ENCODE data around the gene RASGRP4.

DNA sequence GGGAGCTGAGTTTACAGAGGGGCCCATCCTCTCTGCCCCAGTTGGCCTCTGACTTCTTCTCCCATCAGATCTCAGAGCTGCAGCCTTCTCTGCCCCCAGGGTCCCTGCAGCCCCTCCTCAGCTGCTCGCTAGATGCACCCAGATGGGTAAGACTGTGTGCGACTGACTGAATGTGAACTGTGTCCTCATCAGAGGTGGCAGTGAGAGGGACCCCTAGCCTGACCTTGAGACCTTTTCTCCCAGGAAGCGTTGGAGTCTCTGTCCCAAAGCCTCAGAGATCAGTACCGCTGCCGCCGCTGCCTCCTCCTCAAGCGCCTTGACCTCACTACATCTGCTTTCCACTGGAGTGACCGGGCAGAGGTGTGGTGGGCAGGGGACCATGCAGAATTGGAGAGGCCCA, 20.7 kb downstream of the RASGRP4 start:
- TF ChIP-seq CTCF (IDR thresholded peaks at IDR 0.05; ENCODE audit: low read depth, low read length) (no peak), POLR2A (IDR thresholded peaks at IDR 0.05; ENCODE audit: extremely low read depth, insufficient read length) (no peak), MYC (IDR thresholded peaks at IDR 0.05; ENCODE audit: low read depth, low read length) (no peak)
- TF ChIP-seq, protein P1, sequence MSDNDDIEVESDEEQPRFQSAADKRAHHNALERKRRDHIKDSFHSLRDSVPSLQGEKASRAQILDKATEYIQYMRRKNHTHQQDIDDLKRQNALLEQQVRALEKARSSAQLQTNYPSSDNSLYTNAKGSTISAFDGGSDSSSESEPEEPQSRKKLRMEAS (IDR thresholded peaks at IDR 0.05; ENCODE audit: low read depth, low read length), result no peak
